A549 (cell line): ENCODE measurements around the gene OR4D10. TPM values are rescaled to one million over a fixed set of nuclear protein-coding genes. Genes with fewer than 3 reads are reported as not detected.

Experiments
- polyA plus RNA-seq, 4 experiments: library from polyadenylated mRNA; depleted of rRNA in 3 of 4; stranded (reverse); fragments of >200 nt; fragmentation: RNase III in 1 of 4; extraction: RNeasy Plus Mini Kit Qiagen cat#74134 plus additional on column Dnase treatment in 1 of 4; gene quantifications; 2 replicates in 3 of 4; 3 replicates in 1 of 4; pipeline ENCODE4 v1.2.3, GENCODE V29; 2011 to 2017

OR4D10 gene
- polyA plus RNA-seq, 2 of the 4 experiments (the other 2 are of a cell fraction), result not detected

Other genes with a start within 250 kb of the OR4D10 start
- not detected in 2 replicates for gene OR5AN1, start 114.4 kb upstream of the OR4D10 start, polyA plus RNA-seq (2011; rRNA removed)
- gene OR5AN1, start 114.4 kb upstream of the OR4D10 start, polyA plus RNA-seq (2017; fragmentation: RNase III; extraction: RNeasy Plus Mini Kit Qiagen cat#74134 plus additional on column Dnase treatment), result not detected in 3 replicates
- not detected in 2 replicates for gene OR5A2, start 46.9 kb upstream of the OR4D10 start, polyA plus RNA-seq (2011; rRNA removed)
- not detected in 3 replicates for gene OR5A2, start 46.9 kb upstream of the OR4D10 start, polyA plus RNA-seq (2017; fragmentation: RNase III; extraction: RNeasy Plus Mini Kit Qiagen cat#74134 plus additional on column Dnase treatment)
- gene OR5A1, start 36.8 kb upstream of the OR4D10 start, polyA plus RNA-seq (2011; rRNA removed), result not detected in 2 replicates
- not detected in 3 replicates for gene OR5A1, start 36.8 kb upstream of the OR4D10 start, polyA plus RNA-seq (2017; fragmentation: RNase III; extraction: RNeasy Plus Mini Kit Qiagen cat#74134 plus additional on column Dnase treatment)
- not detected in 2 replicates for gene OR4D6, start 16.4 kb upstream of the OR4D10 start, polyA plus RNA-seq (2011; rRNA removed)
- gene OR4D6, start 16.4 kb upstream of the OR4D10 start, polyA plus RNA-seq (2017; fragmentation: RNase III; extraction: RNeasy Plus Mini Kit Qiagen cat#74134 plus additional on column Dnase treatment), result not detected in 3 replicates
- not detected in 2 replicates for gene OR4D11, start 30.3 kb downstream of the OR4D10 start, polyA plus RNA-seq (2011; rRNA removed)
- gene OR4D11, start 30.3 kb downstream of the OR4D10 start, polyA plus RNA-seq (2017; fragmentation: RNase III; extraction: RNeasy Plus Mini Kit Qiagen cat#74134 plus additional on column Dnase treatment), result not detected in 3 replicates
- not detected in 2 replicates for gene OR4D9, start 38.2 kb downstream of the OR4D10 start, polyA plus RNA-seq (2011; rRNA removed)
- not detected in 3 replicates for gene OR4D9, start 38.2 kb downstream of the OR4D10 start, polyA plus RNA-seq (2017; fragmentation: RNase III; extraction: RNeasy Plus Mini Kit Qiagen cat#74134 plus additional on column Dnase treatment)
- 31.7 and 39.6 TPM in 2 replicates for gene OSBP, start 142.5 kb downstream of the OR4D10 start, polyA plus RNA-seq (2011; rRNA removed)
- 25.4 to 26.3 TPM (median 25.9 TPM) in 3 replicates for gene OSBP, start 142.5 kb downstream of the OR4D10 start, polyA plus RNA-seq (2017; fragmentation: RNase III; extraction: RNeasy Plus Mini Kit Qiagen cat#74134 plus additional on column Dnase treatment)
- 54.6 and 61.4 TPM in 2 replicates for gene PATL1, start 195.7 kb downstream of the OR4D10 start, polyA plus RNA-seq (2011; rRNA removed)
- gene PATL1, start 195.7 kb downstream of the OR4D10 start, polyA plus RNA-seq (2017; fragmentation: RNase III; extraction: RNeasy Plus Mini Kit Qiagen cat#74134 plus additional on column Dnase treatment), result 36.5 to 40.6 TPM (median 37.2 TPM) in 3 replicates
- not detected in 2 replicates for gene OR10V1, start 240.5 kb downstream of the OR4D10 start, polyA plus RNA-seq (2011; rRNA removed)
- gene OR10V1, start 240.5 kb downstream of the OR4D10 start, polyA plus RNA-seq (2017; fragmentation: RNase III; extraction: RNeasy Plus Mini Kit Qiagen cat#74134 plus additional on column Dnase treatment), result not detected in 3 replicates